GM12878 (cell line): ENCODE results near the gene KRT7. TPM values are rescaled to one million over a fixed set of nuclear protein-coding genes. Genes with fewer than 3 reads are reported as not detected.
A peak's percentile ranks its signal among the peaks of the same experiment; 100 is the strongest.
"Not testable (repeated sequence)": the region's sequence is repeated elsewhere in the genome, so short reads cannot be mapped to it uniquely, and the experiment has no call there.

Experiments
- ATAC-seq: fragments of 200-7000 bp; cut with Tn5 transposase; 3 replicates; pipeline ENCODE4 v1.9.1; 2020; ENCODE audit warnings: mild to moderate bottlenecking, moderate library complexity
- BruUV-seq: library from RNA; stranded (reverse); fragments of 400-500 nt; replicated peaks from 2 replicates; lab custom pipeline; 2021; lab: Mats Ljungman, UMichigan
- CTCF ChIA-PET: fragments of 300-600 bp; sonication (Branson Sonifier 250); formaldehyde crosslinking; extraction: SDS; loops from one replicate; lab custom pipeline; 2021; ENCODE audit warnings: inconsistent platforms; lab: Yijun Ruan, JAX
- POLR2A ChIA-PET: fragments of 350-600 bp; formaldehyde crosslinking; extraction: SDS; loops from one replicate; lab custom pipeline; 2021; ENCODE audit warnings: inconsistent platforms; lab: Charles Lee
- RAD21 ChIA-PET: fragments of 300-600 bp; sonication (Branson Sonifier 250); formaldehyde crosslinking; loops from one replicate; lab custom pipeline; 2023; ENCODE audit warnings: antibody characterized with exemption; ENCODE audit not compliant: unreplicated experiment; lab: Charles Lee
- SMC1A ChIA-PET: fragments of 300-600 bp; sonication (Branson Sonifier 250); formaldehyde crosslinking; loops from one replicate; lab custom pipeline; 2023; ENCODE audit not compliant: unreplicated experiment, uncharacterized antibody; lab: Charles Lee
- DNase-seq: peaks from one replicate; pipeline ENCODE4 v3.0.0-alpha.2; 2011; ENCODE audit warnings: low read depth, low spot score
- FAIRE-seq: peaks from 3 replicates; lab custom pipeline; 2011; peaks lifted over from hg19 to GRCh38; lab: Jason Lieb, UNC
- H2AFZ ChIP-seq: 2 replicates; pipeline ENCODE4 v1.6.0; 2011; ENCODE audit warnings: low read depth, low read length, control low read depth; ENCODE audit not compliant: control insufficient read depth
- H3K27ac ChIP-seq: 2 replicates; pipeline ENCODE4 v1.5.1; 2011; ENCODE audit warnings: control low read depth; ENCODE audit not compliant: control insufficient read depth, insufficient read depth
- H3K27me3 ChIP-seq, 2 experiments: replicated peaks in 1 of 2; 2 replicates each; pipeline versions ENCODE4 v1.6.0 to v1.6.1; 2011; ENCODE audit warnings: low read length in 1 of 2; ENCODE audit not compliant: control insufficient read depth in 2 of 2, insufficient read depth in 2 of 2
- H3K36me3 ChIP-seq, 2 experiments: 2 replicates each; pipeline ENCODE4 v1.5.1; 2011; ENCODE audit warnings: low read length in 1 of 2; ENCODE audit not compliant: control insufficient read depth in 2 of 2, insufficient read depth in 2 of 2
- H3K4me1 ChIP-seq: 2 replicates; pipeline ENCODE4 v1.6.1; 2011; ENCODE audit warnings: mild to moderate bottlenecking, low read length, moderate library complexity, mixed read lengths; ENCODE audit not compliant: control insufficient read depth, insufficient read depth
- H3K4me2 ChIP-seq: 2 replicates; pipeline ENCODE4 v1.6.0; 2011; ENCODE audit warnings: control low read depth; ENCODE audit not compliant: control insufficient read depth, insufficient read depth
- H3K4me3 ChIP-seq: fragments of 200-600 bp; sonication (generic); 2 replicates; pipeline ENCODE4 v1.5.1; 2016
- H3K79me2 ChIP-seq: 2 replicates; pipeline ENCODE4 v1.6.0; 2011; ENCODE audit warnings: low read length; ENCODE audit not compliant: control insufficient read depth, insufficient read depth
- H3K9ac ChIP-seq: 2 replicates; pipeline ENCODE4 v1.8.0; 2011; ENCODE audit warnings: low read length, control low read depth, mixed read lengths; ENCODE audit not compliant: control insufficient read depth, insufficient read depth
- H3K9me3 ChIP-seq: replicated peaks from 3 replicates; pipeline ENCODE4 v1.5.1; 2011; ENCODE audit warnings: mild to moderate bottlenecking, low read length; ENCODE audit not compliant: control insufficient read depth, insufficient read depth
- H4K20me1 ChIP-seq: 2 replicates; pipeline ENCODE4 v1.6.0; 2011; ENCODE audit not compliant: control insufficient read depth, insufficient read depth
- CTCF ChIP-seq, 3 experiments: IDR thresholded peaks in 2 of 3; conservative IDR thresholded peaks in 1 of 3; 2 replicates each; pipeline ENCODE4 v1.5.1; 2011; ENCODE audit warnings: low read depth in 3 of 3, low read length in 3 of 3, mild to moderate bottlenecking in 3 of 3, control low read depth in 2 of 3, moderate library complexity in 2 of 3, inconsistent platforms in 1 of 3, mixed read lengths in 1 of 3; ENCODE audit not compliant: control insufficient read depth in 2 of 3, insufficient read depth in 1 of 3; ENCODE audit errors: extremely low read depth in 1 of 3
- ETV6 ChIP-seq, 2 experiments: fragments of 450-650 bp in 1 of 2; IDR thresholded peaks in 1 of 2; conservative IDR thresholded peaks in 1 of 2; 2 replicates each; pipeline ENCODE4 v1.6.1; 2014; ENCODE audit warnings: antibody characterized with exemption in 1 of 2, borderline replicate concordance in 1 of 2, low read depth in 1 of 2, mild to moderate bottlenecking in 1 of 2, moderate library complexity in 1 of 2
- MTA2 ChIP-seq: fragments of 450-650 bp; IDR thresholded peaks from 2 replicates; pipeline ENCODE4 v1.6.1; 2016; ENCODE audit warnings: low read depth, mild to moderate bottlenecking, moderate library complexity
- TCF3 ChIP-seq: IDR thresholded peaks from 2 replicates; pipeline ENCODE4 v1.6.1; 2012; ENCODE audit warnings: low read depth, mild to moderate bottlenecking, low read length, borderline replicate concordance; ENCODE audit not compliant: insufficient read depth
- WGBS: methylation state at CpG from one replicate; pipeline ENCODE4 v1.1.6; 2016; ENCODE audit warnings: low lambda C conversion rate; ENCODE audit not compliant: insufficient replicate concordance, insufficient coverage; ENCODE audit errors: missing lambda C conversion rate; 5-methylcytosine and 5-hydroxymethylcytosine counted together
- in situ Hi-C: fragments of 300-500 bp; cut with MboI; formaldehyde crosslinking; loops from 9 replicates; pipeline ENCODE4 v1.14.3; 2018; ENCODE audit warnings: mixed read lengths
- intact Hi-C: fragments of 100-400 bp; cut with micrococcal nuclease; formaldehyde crosslinking; loops from one replicate; pipeline ENCODE4 v1.14.2; 2022; ENCODE audit not compliant: unreplicated experiment
- polyA plus RNA-seq, 11 experiments: library from polyadenylated mRNA; depleted of rRNA in 4 of 11; unstranded in 6 of 11; stranded (reverse) in 5 of 11; fragments of >200 nt; fragmentation: Nextera tagmentation in 4 of 11; fragmentation: Illumina TruSeq in 1 of 11; extraction: Ambion mirVana in 4 of 11; extraction: Trizol in 1 of 11; gene quantifications; 1 replicate in 1 of 11; 2 replicates in 10 of 11; pipeline versions ENCODE4 v1.2.1 to v1.2.3, GENCODE V29; 2011 to 2016; ENCODE audit warnings: inconsistent platforms in 2 of 11, missing spikeins in 2 of 11, low read depth in 1 of 11
- total RNA-seq, 4 experiments: library from RNA; depleted of rRNA in 3 of 4; stranded (reverse); fragments of >200 nt in 3 of 4; fragmentation: Illumina TruSeq in 1 of 4; extraction: Trizol in 1 of 4; gene quantifications; 2 replicates each; pipeline versions ENCODE4 v1.2.1 to v1.2.3, GENCODE V29; 2013 to 2021

Gene KRT7
- total and polyA plus RNA-seq, 10 of the 15 experiments (the other 5 are each of a cell fraction or from before 2014, with no cell fraction given) = 0.90 to 18.7 (median 4.8) TPM

GRCh38 chr12:52251367-52252051 is 18.5 kb downstream of the KRT7 start (continued):
- TF ChIP-seq ETV6 (conservative IDR thresholded peaks at IDR 0.05 in 1 of 2, IDR thresholded peaks at IDR 0.05 in 1 of 2; ENCODE audit: borderline replicate concordance in 1 of 2, low read depth in 1 of 2) (no peak), MTA2 (no peak), TCF3 (no peak)

- H3K4me3 ChIP-seq, H2AFZ ChIP-seq, H3K9me3 ChIP-seq, FAIRE-seq, DNase-seq, H3K4me1 ChIP-seq, POLR2A ChIA-PET, H3K36me3 ChIP-seq, in situ Hi-C loops, intact Hi-C loops, BruUV-seq, H3K79me2 ChIP-seq, H3K27ac ChIP-seq, H4K20me1 ChIP-seq, H3K9ac ChIP-seq, H3K4me2 ChIP-seq, H3K27me3 ChIP-seq: not testable (repeated sequence)
- TF ChIP-seq CTCF (IDR thresholded peaks at IDR 0.05 in 2 of 3, conservative IDR thresholded peaks at IDR 0.05 in 1 of 3; ENCODE audit: control insufficient read depth in 2 of 3, extremely low read depth in 1 of 3, insufficient read depth in 1 of 3, low read depth in 3 of 3, low read length in 3 of 3) = peak in 2 of 3 experiments; percentile 18 to 24; a peak in 2 of 6 replicates
- ATAC-seq = peak; percentile 22; the same call in 1 of the 3 replicates
- ChIA-PET SMC1A (interaction anchor here (1.3 kb wide), 1 partner anchor 16 kb away, joined by 4 read pairs; no protein-coding TSS in a partner anchor), CTCF (interaction anchor here (0.7 to 3.5 kb wide), 11 partner anchors 8 to 75 kb away, joined by 3 to 13 read pairs (median 4); no protein-coding TSS in a partner anchor), RAD21 (interaction anchor here (0.9 to 1.0 kb wide), 2 partner anchors 14 to 29 kb away, joined by 3 read pairs; no protein-coding TSS in a partner anchor)
- WGBS = 75% methylated on average over 8 of the region's 8 CpGs
These were observed 19.2 kb downstream of the KRT7 start for GRCh38 chr12:52252175-52252615.
